ENCODE data around the gene PRR5L. TPM values are rescaled to one million over a fixed set of nuclear protein-coding genes. Genes with fewer than 3 reads are reported as not detected.

Gene PRR5L
- total RNA-seq, 1 donor from 2014 or later: 14.7 TPM

- TF ChIP-seq CTCF (IDR thresholded peaks at IDR 0.05) (no peak), EZH2phosphoT487 (IDR thresholded peaks at IDR 0.05) (no peak), EZH2 (IDR thresholded peaks at IDR 0.05) (no peak)
- Histone ChIP-seq H3K27me3 (no peaks in the 10 kb centered on the region), H3F3A (ENCODE audit: low read depth) (peaks cover 36% of the 10 kb centered on the region), H4K20me1 (ENCODE audit: low read depth) (no peaks in the 10 kb centered on the region), H3K36me3 (no peaks in the 10 kb centered on the region), H3K4me1 (peaks cover 48% of the 10 kb centered on the region), H3K79me2 (ENCODE audit: low read depth) (no peaks in the 10 kb centered on the region), H3K4me2 (peak overlapping the region; percentile 58), H2AFZ (replicated peaks) (no peak overlapping the region), H3K27ac (peak overlapping the region; percentile 92), H3K4me3 (peak overlapping the region; percentile 10), H3K9me3 (ENCODE audit: low read depth) (no peaks in the 10 kb centered on the region), H3K9ac (no peak overlapping the region)
- DNase-seq (ENCODE audit: low spot score): no peak
- Mint-ChIP-seq H3K9me3 (no peaks in the 10 kb centered on the region), H3K27me3 (ENCODE audit: insufficient read depth, low read depth) (peaks cover 9% of the 10 kb centered on the region), H3K4me1 (peaks cover 58% of the 10 kb centered on the region), H3K36me3 (peaks cover 31% of the 10 kb centered on the region), H3K27ac (peak overlapping the region; percentile 99), H3K4me3 (peak overlapping the region; percentile 75)
Measured at GRCh38 chr11:36454551-36454940, 158.5 kb downstream of the PRR5L start.

GRCh38 chr11:36454941-36455631 lies 159.0 kb downstream of the PRR5L start:
- H2AFZ ChIP-seq (replicated peaks): no peak overlapping the region

GRCh38 chr11:36455658-36456111 lies 159.6 kb downstream of the PRR5L start:
- TF ChIP-seq EZH2phosphoT487 (IDR thresholded peaks at IDR 0.05): no peak
- TF ChIP-seq EZH2 (IDR thresholded peaks at IDR 0.05): no peak
- TF ChIP-seq CTCF (IDR thresholded peaks at IDR 0.05): no peak
- peaks cover 9% of the 10 kb centered on the region for H3K27me3 Mint-ChIP-seq (ENCODE audit: insufficient read depth, low read depth)
- H3K9me3 Mint-ChIP-seq: no peaks in the 10 kb centered on the region
- Histone ChIP-seq H3K9ac (no peak overlapping the region), H3K36me3 (no peaks in the 10 kb centered on the region), H3K4me2 (peak overlapping the region; percentile 58), H3K27me3 (no peaks in the 10 kb centered on the region), H3K9me3 (ENCODE audit: low read depth) (no peaks in the 10 kb centered on the region), H3F3A (ENCODE audit: low read depth) (peaks cover 36% of the 10 kb centered on the region), H3K4me1 (peaks cover 49% of the 10 kb centered on the region), H3K79me2 (ENCODE audit: low read depth) (no peaks in the 10 kb centered on the region), H2AFZ (replicated peaks) (no peak overlapping the region), H3K4me3 (peak overlapping the region; percentile 7), H4K20me1 (ENCODE audit: low read depth) (no peaks in the 10 kb centered on the region), H3K27ac (peak overlapping the region; percentile 92)
- peak; percentile 62 for DNase-seq (ENCODE audit: low spot score)
- peaks cover 58% of the 10 kb centered on the region for H3K4me1 Mint-ChIP-seq
- no peak overlapping the region for H3K4me3 Mint-ChIP-seq
- peak overlapping the region; percentile 99 for H3K27ac Mint-ChIP-seq
- H3K36me3 Mint-ChIP-seq: peaks cover 27% of the 10 kb centered on the region

More at GRCh38 chr11:36454941-36455631, 159.0 kb downstream of the PRR5L start:
- H3K9ac ChIP-seq: no peak overlapping the region
- peak overlapping the region; percentile 10 for H3K4me3 ChIP-seq
- H3F3A ChIP-seq (ENCODE audit: low read depth): peaks cover 36% of the 10 kb centered on the region
- peak overlapping the region; percentile 92 for H3K27ac ChIP-seq
- no peaks in the 10 kb centered on the region for H3K9me3 Mint-ChIP-seq
- no peaks in the 10 kb centered on the region for H4K20me1 ChIP-seq (ENCODE audit: low read depth)
- H3K27me3 Mint-ChIP-seq (ENCODE audit: insufficient read depth, low read depth): peaks cover 8% of the 10 kb centered on the region
- H3K4me2 ChIP-seq: peak overlapping the region; percentile 58
- H3K9me3 ChIP-seq (ENCODE audit: low read depth): no peaks in the 10 kb centered on the region
- peaks cover 50% of the 10 kb centered on the region for H3K4me1 ChIP-seq
- no peaks in the 10 kb centered on the region for H3K27me3 ChIP-seq
- TF ChIP-seq CTCF (IDR thresholded peaks at IDR 0.05) (no peak), EZH2 (IDR thresholded peaks at IDR 0.05) (no peak), EZH2phosphoT487 (IDR thresholded peaks at IDR 0.05) (no peak)
- H3K36me3 ChIP-seq: no peaks in the 10 kb centered on the region
- H3K79me2 ChIP-seq (ENCODE audit: low read depth): no peaks in the 10 kb centered on the region
- peak overlapping the region; percentile 75 for H3K4me3 Mint-ChIP-seq
- H3K4me1 Mint-ChIP-seq: peaks cover 54% of the 10 kb centered on the region
- H3K27ac Mint-ChIP-seq: peak overlapping the region; percentile 99
- peaks cover 27% of the 10 kb centered on the region for H3K36me3 Mint-ChIP-seq
- DNase-seq (ENCODE audit: low spot score): peak; percentile 94

Data from neural progenitor cell (in vitro differentiated cells).